ENCODE data around the gene EEFSEC. TPM values are rescaled to one million over a fixed set of nuclear protein-coding genes. Genes with fewer than 3 reads are reported as not detected.

Gene EEFSEC
- total and polyA plus RNA-seq, 10 donors: 8.5 to 19.2 (median 14.2) TPM

GRCh38 chr3:128174675-128175590 is 21.7 kb downstream of the EEFSEC start:
- no peak for TF ChIP-seq POLR2AphosphoS5 (IDR thresholded peaks at IDR 0.05)
- TF ChIP-seq CTCF (IDR thresholded peaks at IDR 0.05 in 8 of 11, conservative IDR thresholded peaks at IDR 0.05 in 3 of 11): no peak
- TF ChIP-seq POLR2A (IDR thresholded peaks at IDR 0.05): no peak
- DNase-seq: no peak
- 63 to 80% (median 68%) methylated on average over 9 of the region's 9 CpGs for WGBS, 5 donors
- no peaks in the 10 kb centered on the region for H3K9me3 ChIP-seq
- intact Hi-C loops (cut with DNase I; ENCODE audit: low total_unique reads): no loop called here
- H3K4me1 ChIP-seq: peaks cover 15 to 87% (median 45%) of the 10 kb centered on the region in 6 donors
- no peaks in the 10 kb centered on the region for H3K27me3 ChIP-seq (replicated peaks in 1 of 7)
- peak overlapping the region in 3 of 8 donors; percentile 0 to 43 (median 34) for H3K27ac ChIP-seq
- H3K36me3 ChIP-seq: no peaks in the 10 kb centered on the region
- no peak overlapping the region for H3K4me3 ChIP-seq

- Histone ChIP-seq H3K9me3 (no peaks in the 10 kb centered on the region), H3K36me3 (no peaks in the 10 kb centered on the region), H3K27me3 (replicated peaks in 1 of 7) (no peaks in the 10 kb centered on the region), H3K4me1 (peaks cover 15 to 87% (median 49%) of the 10 kb centered on the region in 6 donors), H3K27ac (peak overlapping the region in 1 of 8 donors; percentile 34), H3K4me3 (no peak overlapping the region)
- WGBS, 5 donors: 92 to 96% (median 95%) methylated on average over 5 of the region's 5 CpGs
- DNase-seq: no peak
- TF ChIP-seq CTCF (IDR thresholded peaks at IDR 0.05 in 8 of 11, conservative IDR thresholded peaks at IDR 0.05 in 3 of 11) (no peak), POLR2AphosphoS5 (IDR thresholded peaks at IDR 0.05) (no peak), POLR2A (IDR thresholded peaks at IDR 0.05) (no peak)
- intact Hi-C loops (cut with DNase I; ENCODE audit: low total_unique reads): no loop called here
Measured at GRCh38 chr3:128175768-128176167, 22.5 kb downstream of the EEFSEC start.

- H3K4me1 ChIP-seq: peaks cover 15 to 86% (median 49%) of the 10 kb centered on the region in 6 donors
- intact Hi-C loops (cut with DNase I; ENCODE audit: low total_unique reads): no loop called here
- TF ChIP-seq POLR2A (IDR thresholded peaks at IDR 0.05): no peak
- no peak for TF ChIP-seq POLR2AphosphoS5 (IDR thresholded peaks at IDR 0.05)
- TF ChIP-seq CTCF (IDR thresholded peaks at IDR 0.05 in 8 of 11, conservative IDR thresholded peaks at IDR 0.05 in 3 of 11): no peak
Measured at GRCh38 chr3:128176276-128176833, 23.1 kb downstream of the EEFSEC start.

GRCh38 chr3:128177865-128178264 is 24.6 kb downstream of the EEFSEC start:
- TF ChIP-seq CTCF (IDR thresholded peaks at IDR 0.05 in 8 of 11, conservative IDR thresholded peaks at IDR 0.05 in 3 of 11): no peak
- no peak for TF ChIP-seq POLR2AphosphoS5 (IDR thresholded peaks at IDR 0.05)
- no peak for TF ChIP-seq POLR2A (IDR thresholded peaks at IDR 0.05)
- DNase-seq: no peak
- H3K4me1 ChIP-seq: peaks cover 15 to 87% (median 49%) of the 10 kb centered on the region in 6 donors
- no peaks in the 10 kb centered on the region for H3K27me3 ChIP-seq (replicated peaks in 1 of 7)
- H3K36me3 ChIP-seq: no peaks in the 10 kb centered on the region
- peak overlapping the region in 2 of 8 donors; percentile 6 to 34 for H3K27ac ChIP-seq
- H3K4me3 ChIP-seq: peak overlapping the region in 2 of 8 donors; percentile 21 to 42
- H3K9me3 ChIP-seq: no peaks in the 10 kb centered on the region
- WGBS, 5 donors: 66 to 82% (median 73%) methylated on average over 2 of the region's 2 CpGs
- intact Hi-C loops (cut with DNase I; ENCODE audit: low total_unique reads): no loop called here

More at GRCh38 chr3:128176276-128176833, 23.1 kb downstream of the EEFSEC start:
- H3K27me3 ChIP-seq (replicated peaks in 1 of 7): no peaks in the 10 kb centered on the region
- H3K9me3 ChIP-seq: no peaks in the 10 kb centered on the region
- H3K27ac ChIP-seq: no peak overlapping the region
- DNase-seq: no peak
- H3K4me3 ChIP-seq: no peak overlapping the region
- 74 to 87% (median 84%) methylated on average over 6 of the region's 6 CpGs for WGBS, 5 donors
- no peaks in the 10 kb centered on the region for H3K36me3 ChIP-seq
